HG03066 (cell line): ENCODE measurements around the gene PUS10.
"Not testable (repeated sequence)": the region's sequence is repeated elsewhere in the genome, so short reads cannot be mapped to it uniquely, and the experiment has no call there.

ENCODE experiments used
- ATAC-seq: cut with Tn5 transposase; IDR thresholded peaks from one replicate; pipeline ENCODE4 v1.9.1; 2021; ENCODE audit warnings: low read depth; ENCODE audit not compliant: unreplicated experiment

The PUS10 gene

GRCh38 chr2:61017556-61018317, at the start of gene PUS10, which contains the start of gene PEX13:
TSS of gene PUS10 (minus strand) at chr2:61018255. CDS start at chr2:61011890, 6,365 bp downstream.
TSS of gene PEX13 (plus strand) at chr2:61017720. CDS start at chr2:61017760, 40 bp downstream.
- ATAC-seq: peak; percentile 78

GRCh38 chr2:61065714-61066709, 48.0 kb upstream of the PUS10 start, which contains the start of gene SANBR:
TSS of gene SANBR (plus strand) at chr2:61065871. CDS start at chr2:61070351, 4,480 bp downstream.
- ATAC-seq: peak; percentile 96

GRCh38 chr2:61059382-61059781, 41.3 kb upstream of the PUS10 start:
- ATAC-seq: no peak

GRCh38 chr2:61057562-61057961, 39.5 kb upstream of the PUS10 start:
- no peak for ATAC-seq

- ATAC-seq: no peak
Measured at GRCh38 chr2:61055557-61055956, 37.5 kb upstream of the PUS10 start.

GRCh38 chr2:61045999-61046398, 27.9 kb upstream of the PUS10 start:
- ATAC-seq: no peak

- no peak for ATAC-seq
Measured at GRCh38 chr2:61045226-61045625, 27.2 kb upstream of the PUS10 start.

GRCh38 chr2:61044636-61045035, 26.6 kb upstream of the PUS10 start:
- no peak for ATAC-seq

GRCh38 chr2:61042807-61043206, 24.8 kb upstream of the PUS10 start:
- ATAC-seq: no peak

- ATAC-seq: not testable (repeated sequence)
Measured at GRCh38 chr2:61036643-61037042, 18.6 kb upstream of the PUS10 start.

- ATAC-seq: not testable (repeated sequence)
Measured at GRCh38 chr2:61034592-61034991, 16.5 kb upstream of the PUS10 start.

- ATAC-seq: no peak
Measured at GRCh38 chr2:61029533-61029932, 11.5 kb upstream of the PUS10 start.

GRCh38 chr2:61023670-61024069, 5.6 kb upstream of the PUS10 start:
- no peak for ATAC-seq

GRCh38 chr2:61021228-61021660, 3.2 kb upstream of the PUS10 start:
- no peak for ATAC-seq

- ATAC-seq: no peak
Measured at GRCh38 chr2:61018798-61019197, 743 bp upstream of the PUS10 start.

GRCh38 chr2:61018318-61018755, 282 bp upstream of the PUS10 start:
- no peak for ATAC-seq

- peak; percentile 62 for ATAC-seq
Measured at GRCh38 chr2:61017003-61017555, 976 bp downstream of the PUS10 start.

- no peak for ATAC-seq
Measured at GRCh38 chr2:61016392-61017002, 1.6 kb downstream of the PUS10 start.

GRCh38 chr2:61015976-61016375, 2.1 kb downstream of the PUS10 start:
- ATAC-seq: no peak

- no peak for ATAC-seq
Measured at GRCh38 chr2:61014763-61015162, 3.3 kb downstream of the PUS10 start.
